Glomerular endothelial cell (primary cell): ENCODE measurements around the gene SCLT1. TPM values are rescaled to one million over a fixed set of nuclear protein-coding genes. Genes with fewer than 3 reads are reported as not detected.

Source experiments
- DNase-seq: peaks from one replicate; pipeline ENCODE4 v3.0.0-alpha.2; 2011; ENCODE audit warnings: low read depth, low spot score; ENCODE audit errors: extremely low read depth
- total RNA-seq: library from RNA; depleted of rRNA; stranded (reverse); fragments of >200 nt; gene quantifications from 2 replicates; pipeline ENCODE4 v1.2.3, GENCODE V29; 2015

The SCLT1 gene
- total RNA-seq, 1 donor from 2014 or later = 12.3 TPM

GRCh38 chr4:128847082-128847724 is 246.1 kb downstream of the SCLT1 start:
- no peak for DNase-seq

- no peak for DNase-seq
Observed at GRCh38 chr4:128846063-128846462, 247.3 kb downstream of the SCLT1 start.

GRCh38 chr4:128844931-128845330 is 248.4 kb downstream of the SCLT1 start:
- DNase-seq = no peak

GRCh38 chr4:128841402-128841801 is 251.9 kb downstream of the SCLT1 start:
- DNase-seq = no peak

- no peak for DNase-seq
Observed at GRCh38 chr4:128840711-128841318, 252.5 kb downstream of the SCLT1 start.

- DNase-seq = no peak
Observed at GRCh38 chr4:128837679-128838078, 255.7 kb downstream of the SCLT1 start.

- DNase-seq = no peak
Observed at GRCh38 chr4:128837198-128837597, 256.1 kb downstream of the SCLT1 start.

GRCh38 chr4:128835498-128836222 is 257.7 kb downstream of the SCLT1 start:
- no peak for DNase-seq

Other genes starting within 250 kb of the SCLT1 start
- 3.7 and 7.8 TPM in 2 replicates for gene C4orf33, start 2.6 kb upstream of the SCLT1 start, total RNA-seq